Sigmoid colon (tissue), 4 donors: Measurements from ENCODE around the gene CLCN1.

Source experiments
- POLR2A ChIP-seq, 2 donors: fragments of 450-650 bp; IDR thresholded peaks; one replicate each; pipeline ENCODE4 v1.6.1; 2016; ENCODE audit warnings: antibody characterized with exemption in 2 of 2, mild to moderate bottlenecking in 2 of 2, moderate library complexity in 2 of 2
- POLR2AphosphoS5 ChIP-seq, 4 donors: sonication (generic); formaldehyde crosslinking; IDR thresholded peaks; one replicate each; pipeline ENCODE4 v1.6.1; 2017; ENCODE audit warnings: antibody characterized with exemption in 4 of 4
- TF ChIP-seq, protein P1 (sequence below), 4 experiments: fragments of 450-650 bp in 3 of 4; fragments of 200-600 bp in 1 of 4; IDR thresholded peaks; one replicate each; pipeline ENCODE4 v1.5.1; 2016 to 2019; ENCODE audit warnings: antibody characterized with exemption in 4 of 4, mild to moderate bottlenecking in 3 of 4, moderate library complexity in 2 of 4

DNA sequence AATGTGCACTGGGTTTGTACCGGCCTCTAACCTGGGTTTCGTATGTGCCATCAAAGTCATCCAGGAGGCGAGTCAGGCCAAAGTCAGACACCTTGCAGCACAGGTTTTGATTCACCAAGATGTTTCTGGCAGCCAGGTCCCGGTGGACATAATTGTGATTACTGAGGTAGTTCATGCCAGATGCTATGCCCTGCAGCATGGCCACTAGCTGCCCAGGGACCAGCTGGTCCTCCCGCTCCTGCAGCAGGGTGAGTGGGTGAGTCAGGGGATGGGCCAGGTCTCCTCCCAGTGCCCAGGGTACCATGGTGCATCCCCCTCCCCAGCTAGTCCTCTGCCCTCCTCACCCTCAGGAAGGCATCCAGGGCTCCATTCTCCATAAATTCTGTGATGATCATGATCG, 78.9 kb downstream of the CLCN1 start:
- TF ChIP-seq POLR2AphosphoS5 (IDR thresholded peaks at IDR 0.05): no peak
- TF ChIP-seq, protein P1, sequence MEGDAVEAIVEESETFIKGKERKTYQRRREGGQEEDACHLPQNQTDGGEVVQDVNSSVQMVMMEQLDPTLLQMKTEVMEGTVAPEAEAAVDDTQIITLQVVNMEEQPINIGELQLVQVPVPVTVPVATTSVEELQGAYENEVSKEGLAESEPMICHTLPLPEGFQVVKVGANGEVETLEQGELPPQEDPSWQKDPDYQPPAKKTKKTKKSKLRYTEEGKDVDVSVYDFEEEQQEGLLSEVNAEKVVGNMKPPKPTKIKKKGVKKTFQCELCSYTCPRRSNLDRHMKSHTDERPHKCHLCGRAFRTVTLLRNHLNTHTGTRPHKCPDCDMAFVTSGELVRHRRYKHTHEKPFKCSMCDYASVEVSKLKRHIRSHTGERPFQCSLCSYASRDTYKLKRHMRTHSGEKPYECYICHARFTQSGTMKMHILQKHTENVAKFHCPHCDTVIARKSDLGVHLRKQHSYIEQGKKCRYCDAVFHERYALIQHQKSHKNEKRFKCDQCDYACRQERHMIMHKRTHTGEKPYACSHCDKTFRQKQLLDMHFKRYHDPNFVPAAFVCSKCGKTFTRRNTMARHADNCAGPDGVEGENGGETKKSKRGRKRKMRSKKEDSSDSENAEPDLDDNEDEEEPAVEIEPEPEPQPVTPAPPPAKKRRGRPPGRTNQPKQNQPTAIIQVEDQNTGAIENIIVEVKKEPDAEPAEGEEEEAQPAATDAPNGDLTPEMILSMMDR (IDR thresholded peaks at IDR 0.05): no peak
- TF ChIP-seq POLR2A (IDR thresholded peaks at IDR 0.05): no peak
